Esophagus squamous epithelium (tissue), 4 donors: ENCODE measurements around the gene GRAP.
"Not testable (repeated sequence)": the region's sequence is repeated elsewhere in the genome, so short reads cannot be mapped to it uniquely, and the experiment has no call there.

Source experiments
- CTCF ChIP-seq, 6 experiments: fragments of 450-650 bp in 4 of 6; fragments of 200-600 bp in 2 of 6; sonication (generic) in 2 of 6; IDR thresholded peaks; one replicate each; pipeline ENCODE4 v1.5.1; 2016 to 2019; ENCODE audit warnings: antibody characterized with exemption in 6 of 6, mild to moderate bottlenecking in 4 of 6, moderate library complexity in 4 of 6
- POLR2A ChIP-seq, 4 donors: fragments of 450-650 bp; IDR thresholded peaks; one replicate each; pipeline ENCODE4 v1.6.1; 2017; ENCODE audit warnings: antibody characterized with exemption in 4 of 4, mild to moderate bottlenecking in 4 of 4, moderate library complexity in 3 of 4

- not testable (repeated sequence) for TF ChIP-seq CTCF, POLR2A (IDR thresholded peaks at IDR 0.05)
Measured at GRCh38 chr17:19037547-19037946, 9.2 kb downstream of the GRAP start.
